HEK293T (cell line): Measurements from ENCODE around the gene APLNR.

Source experiments
- CTCF ChIA-PET: fragments of 350-600 bp; formaldehyde crosslinking; extraction: SDS; loops from one replicate; lab custom pipeline; 2021; ENCODE audit warnings: antibody characterized with exemption, inconsistent platforms; lab: Yijun Ruan, JAX
- POLR2A ChIA-PET: fragments of 350-600 bp; formaldehyde crosslinking; extraction: SDS; loops from one replicate; lab custom pipeline; 2020; ENCODE audit warnings: antibody characterized with exemption, inconsistent platforms; lab: Yijun Ruan, JAX
- DNase-seq: peaks from one replicate; pipeline ENCODE4 v3.0.0; 2012; ENCODE audit warnings: mixed read lengths; ENCODE audit errors: extremely low spot score
- ARNT ChIP-seq: fragments of 450-650 bp; IDR thresholded peaks from 2 replicates; pipeline ENCODE4 v1.6.1; 2017; ENCODE audit warnings: mild to moderate bottlenecking
- BHLHE40 ChIP-seq: fragments of 450-650 bp; IDR thresholded peaks from 2 replicates; pipeline ENCODE4 v1.6.1; 2016; ENCODE audit warnings: mild to moderate bottlenecking, moderate library complexity, borderline replicate concordance
- CTBP1 ChIP-seq: fragments of 450-650 bp; IDR thresholded peaks from 2 replicates; pipeline ENCODE4 v1.6.1; 2016; ENCODE audit warnings: borderline replicate concordance
- ELF4 ChIP-seq: fragments of 450-650 bp; IDR thresholded peaks from 2 replicates; pipeline ENCODE4 v1.6.1; 2017; ENCODE audit warnings: antibody characterized with exemption
- FOXA1 ChIP-seq: fragments of 450-650 bp; IDR thresholded peaks from 2 replicates; pipeline ENCODE4 v1.6.1; 2016; ENCODE audit warnings: mild to moderate bottlenecking
- FOXK2 ChIP-seq: fragments of 450-650 bp; IDR thresholded peaks from 2 replicates; pipeline ENCODE4 v1.6.1; 2016; ENCODE audit warnings: mild to moderate bottlenecking
- FOXM1 ChIP-seq: fragments of 450-650 bp; IDR thresholded peaks from 2 replicates; pipeline ENCODE4 v1.6.1; 2017; ENCODE audit warnings: mild to moderate bottlenecking, borderline replicate concordance
- HDGF ChIP-seq: fragments of 450-650 bp; IDR thresholded peaks from 2 replicates; pipeline ENCODE4 v1.6.1; 2017; ENCODE audit warnings: antibody characterized with exemption, borderline replicate concordance
- L3MBTL2 ChIP-seq: fragments of 450-650 bp; conservative IDR thresholded peaks from 2 replicates; pipeline ENCODE4 v1.6.1; 2016; ENCODE audit warnings: mild to moderate bottlenecking
- LEF1 ChIP-seq: fragments of 450-650 bp; IDR thresholded peaks from 2 replicates; pipeline ENCODE4 v1.6.1; 2017; ENCODE audit warnings: mild to moderate bottlenecking, borderline replicate concordance
- NFRKB ChIP-seq: fragments of 450-650 bp; IDR thresholded peaks from 2 replicates; pipeline ENCODE4 v1.6.1; 2016; ENCODE audit warnings: mild to moderate bottlenecking, moderate library complexity
- PKNOX1 ChIP-seq: fragments of 450-650 bp; IDR thresholded peaks from 2 replicates; pipeline ENCODE4 v1.6.1; 2016
- SP1 ChIP-seq: fragments of 450-650 bp; IDR thresholded peaks from 2 replicates; pipeline ENCODE4 v1.6.1; 2017
- SUZ12 ChIP-seq: fragments of 450-650 bp; IDR thresholded peaks from 2 replicates; pipeline ENCODE4 v1.6.1; 2016; ENCODE audit warnings: mild to moderate bottlenecking
- TARDBP ChIP-seq: fragments of 450-650 bp; IDR thresholded peaks from 2 replicates; pipeline ENCODE4 v1.6.1; 2016
- ZNF384 ChIP-seq: fragments of 450-650 bp; IDR thresholded peaks from 2 replicates; pipeline ENCODE4 v1.6.1; 2016

APLNR gene

GRCh38 chr11:57217053-57217452 lies 20.0 kb downstream of the APLNR start:
- POLR2A ChIA-PET, result no interaction called here
- TF ChIP-seq SP1, result no peak
- TF ChIP-seq ARNT, result no peak
- TF ChIP-seq HDGF, result no peak
- TF ChIP-seq FOXK2, result no peak
- TF ChIP-seq SUZ12, result no peak
- no peak for TF ChIP-seq ELF4
- no peak for TF ChIP-seq TARDBP
- TF ChIP-seq CTBP1, result no peak
- no peak for TF ChIP-seq BHLHE40
- TF ChIP-seq FOXA1, result no peak
- no peak for TF ChIP-seq LEF1
- no peak for TF ChIP-seq ZNF384
- DNase-seq, result no peak
- CTCF ChIA-PET, result no interaction called here

GRCh38 chr11:57216463-57216862 lies 20.6 kb downstream of the APLNR start:
- POLR2A ChIA-PET, result no interaction called here
- CTCF ChIA-PET, result no interaction called here
- DNase-seq, result no peak

GRCh38 chr11:57214494-57214893 lies 22.6 kb downstream of the APLNR start:
- TF ChIP-seq FOXA1, result no peak
- no peak for TF ChIP-seq CTBP1
- TF ChIP-seq NFRKB, result no peak
- TF ChIP-seq L3MBTL2, result no peak
- ChIA-PET CTCF (no interaction called here), POLR2A (no interaction called here)
- DNase-seq, result no peak

More at GRCh38 chr11:57216463-57216862, 20.6 kb downstream of the APLNR start:
- no peak for TF ChIP-seq SUZ12
- TF ChIP-seq PKNOX1, result no peak
- no peak for TF ChIP-seq NFRKB
- TF ChIP-seq TARDBP, result no peak
- TF ChIP-seq ELF4, result no peak
- TF ChIP-seq ZNF384, result no peak
- TF ChIP-seq FOXA1, result no peak
- TF ChIP-seq L3MBTL2, result no peak

GRCh38 chr11:57214098-57214417 lies 23.0 kb downstream of the APLNR start:
- no peak for TF ChIP-seq SP1
- TF ChIP-seq HDGF, result no peak
- TF ChIP-seq PKNOX1, result no peak
- TF ChIP-seq ARNT, result no peak
- TF ChIP-seq ELF4, result no peak
- TF ChIP-seq FOXK2, result no peak
- TF ChIP-seq FOXA1, result no peak
- no peak for TF ChIP-seq BHLHE40
- no peak for TF ChIP-seq LEF1
- TF ChIP-seq SUZ12, result no peak
- no peak for TF ChIP-seq ZNF384
- POLR2A ChIA-PET, result no interaction called here
- no peak for DNase-seq
- CTCF ChIA-PET, result interaction anchor here (1.3 to 1.4 kb wide), 2 partner anchors 34 to 36 kb away, joined by 3 to 5 read pairs; no protein-coding TSS in a partner anchor

GRCh38 chr11:57213342-57214097 lies 23.5 kb downstream of the APLNR start:
- no peak for DNase-seq
- CTCF ChIA-PET, result interaction anchor here (1.3 to 1.4 kb wide), 2 partner anchors 35 to 36 kb away, joined by 3 to 5 read pairs; no protein-coding TSS in a partner anchor
- POLR2A ChIA-PET, result no interaction called here
- TF ChIP-seq CTBP1 (no peak), FOXM1 (no peak), TARDBP (no peak), LEF1 (no peak), BHLHE40 (no peak), FOXK2 (no peak), NFRKB (no peak), FOXA1 (no peak), PKNOX1 (no peak), HDGF (no peak), ZNF384 (no peak), L3MBTL2 (no peak), SP1 (no peak), ARNT (no peak), ELF4 (no peak), SUZ12 (no peak)

- TF ChIP-seq FOXM1 (no peak), BHLHE40 (no peak), TARDBP (no peak), PKNOX1 (no peak), ELF4 (no peak), FOXA1 (no peak), FOXK2 (no peak), CTBP1 (no peak)
- ChIA-PET POLR2A (no interaction called here), CTCF (no interaction called here)
- no peak for DNase-seq
These were observed 26.3 kb downstream of the APLNR start for GRCh38 chr11:57210781-57211180.
